Brain microvascular endothelial cell (primary cell): Measurements from ENCODE around the gene TSPEAR.

Experiments used
- DNase-seq: peaks from one replicate; pipeline ENCODE4 v3.0.0-alpha.2; 2020
- H3K27ac ChIP-seq: fragments of 250-450 bp; sonication (Bioruptor Pico); 2 replicates; pipeline ENCODE4 v1.5.1; 2020; ENCODE audit warnings: mild to moderate bottlenecking, moderate library complexity
- H3K27me3 ChIP-seq: fragments of 250-450 bp; sonication (Bioruptor Pico); replicated peaks from 2 replicates; pipeline ENCODE4 v1.5.1; 2020; ENCODE audit warnings: mild to moderate bottlenecking
- H3K36me3 ChIP-seq: fragments of 250-450 bp; sonication (Bioruptor Pico); replicated peaks from 2 replicates; pipeline ENCODE4 v1.5.1; 2020; ENCODE audit warnings: mild to moderate bottlenecking
- H3K4me3 ChIP-seq: 2 replicates; pipeline ENCODE4 v1.5.1; 2011; ENCODE audit warnings: low read depth, mild to moderate bottlenecking, control low read depth, low read length, moderate library complexity
- CTCF ChIP-seq: IDR thresholded peaks from 2 replicates; pipeline ENCODE4 v1.5.1; 2011; ENCODE audit warnings: low read depth, mild to moderate bottlenecking, moderate library complexity, low read length, control low read depth, inconsistent platforms; ENCODE audit errors: missing control alignments
- in situ Hi-C: cut with HindIII; loops from 2 replicates; pipeline ENCODE4 v1.10.0; 2017; ENCODE audit warnings: low sequenced_read_pairs, low pct_ligation_motif_present

Gene TSPEAR

GRCh38 chr21:44496564-44497550 lies 214.5 kb downstream of the TSPEAR start:
- H3K36me3 ChIP-seq = no peaks in the 10 kb centered on the region
- in situ Hi-C loops = no loop called here
- no peaks in the 10 kb centered on the region for H3K27me3 ChIP-seq
- TF ChIP-seq CTCF = no peak
- no peak overlapping the region for H3K4me3 ChIP-seq
- DNase-seq = no peak
- H3K27ac ChIP-seq = no peak overlapping the region

DNA sequence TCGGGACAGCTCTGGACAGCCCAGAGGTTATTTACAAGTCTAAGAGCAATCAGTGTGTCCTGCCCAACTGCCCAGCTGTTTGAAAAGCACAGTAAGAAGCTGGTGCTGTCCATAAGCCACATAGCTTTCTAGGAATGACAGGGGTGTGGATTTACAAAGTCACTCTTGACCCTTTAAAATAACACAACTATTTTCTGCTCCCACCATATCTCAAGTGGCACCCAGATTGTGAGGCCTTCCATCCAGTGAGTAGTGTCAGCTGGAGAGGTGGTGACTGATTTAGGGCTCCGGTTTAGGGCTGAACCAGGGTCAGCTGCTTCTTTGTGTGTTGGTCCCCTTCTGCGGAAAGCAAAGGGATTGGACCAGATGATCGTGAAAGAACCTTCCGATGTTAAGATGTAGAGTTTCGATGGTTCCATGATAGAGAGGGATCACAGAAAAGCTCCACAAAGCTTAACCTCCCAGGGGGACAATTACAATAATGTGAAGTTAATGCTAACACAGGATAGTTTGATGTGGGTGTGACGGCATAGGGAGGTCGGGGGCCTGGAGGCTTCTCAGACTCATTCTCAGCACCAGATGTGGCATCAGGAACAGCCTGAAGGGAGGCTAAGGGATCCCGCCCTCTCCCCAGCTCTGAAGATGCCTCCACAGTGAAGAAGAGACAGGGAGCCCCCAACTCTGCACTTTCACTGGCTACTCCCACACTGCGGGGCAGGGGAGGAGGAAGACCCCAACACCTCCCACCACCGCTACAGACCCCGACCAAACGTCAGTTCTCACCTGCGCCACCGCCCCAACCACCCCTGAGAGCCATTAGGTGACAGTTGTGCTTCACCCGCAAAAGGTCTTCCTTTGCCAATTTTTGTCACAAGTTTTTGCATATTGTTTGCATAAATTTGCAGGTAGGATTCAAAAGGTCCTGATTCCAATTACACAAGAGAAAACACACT lies 215.5 kb downstream of the TSPEAR start:
- TF ChIP-seq CTCF = no peak

DNA sequence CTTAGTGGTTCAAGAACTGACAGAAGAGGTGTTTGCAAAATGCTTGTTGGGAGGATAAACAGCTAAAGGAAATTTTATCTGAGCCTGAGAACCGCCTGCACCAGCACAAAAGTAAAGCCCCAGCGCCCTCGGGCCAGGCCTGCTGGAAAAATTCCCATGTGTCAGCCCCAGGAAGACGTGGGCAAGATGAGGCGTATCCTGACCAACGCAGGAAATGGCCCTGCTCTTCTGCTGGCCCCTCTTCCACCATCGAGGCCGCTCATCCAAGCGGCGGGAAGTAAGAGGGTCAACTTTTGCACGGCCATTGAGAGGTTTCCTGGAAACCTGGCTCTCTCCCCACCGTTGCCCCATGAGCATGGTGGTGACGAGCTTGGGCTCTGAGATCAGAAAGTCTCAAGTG lies 216.4 kb downstream of the TSPEAR start:
- no peak overlapping the region for H3K27ac ChIP-seq
- H3K4me3 ChIP-seq = no peak overlapping the region
- TF ChIP-seq CTCF = no peak
- DNase-seq = no peak
- no peaks in the 10 kb centered on the region for H3K27me3 ChIP-seq
- in situ Hi-C loops = no loop called here
- H3K36me3 ChIP-seq = no peaks in the 10 kb centered on the region

More for the DNA sequence above, 215.5 kb downstream of the TSPEAR start:
- no peak overlapping the region for H3K27ac ChIP-seq
- no peaks in the 10 kb centered on the region for H3K36me3 ChIP-seq
- in situ Hi-C loops = no loop called here
- no peak overlapping the region for H3K4me3 ChIP-seq
- H3K27me3 ChIP-seq = no peaks in the 10 kb centered on the region
- DNase-seq = no peak

DNA sequence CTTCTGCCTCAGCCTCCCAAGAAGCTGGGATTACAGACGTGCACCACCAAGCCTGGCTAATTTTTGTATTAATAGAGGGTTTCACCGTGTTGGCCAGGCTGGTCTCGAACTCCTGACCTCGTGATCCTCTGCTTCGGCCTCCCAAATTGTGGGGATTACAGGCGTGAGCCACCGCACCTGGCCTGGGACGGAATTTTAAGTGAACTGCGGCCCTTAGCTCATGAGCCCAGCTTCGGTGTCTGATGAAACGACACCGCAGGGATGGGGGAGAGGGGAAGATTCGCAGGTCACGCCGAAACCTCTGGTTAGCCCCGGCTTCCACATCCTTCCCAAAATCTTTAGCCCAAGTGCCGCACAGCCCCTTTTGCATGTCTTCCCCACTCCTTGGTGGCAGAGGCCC lies 217.0 kb downstream of the TSPEAR start:
- TF ChIP-seq CTCF = no peak
- no peaks in the 10 kb centered on the region for H3K36me3 ChIP-seq
- DNase-seq = no peak
- H3K27ac ChIP-seq = no peak overlapping the region
- H3K4me3 ChIP-seq = no peak overlapping the region
- in situ Hi-C loops = no loop called here
- no peaks in the 10 kb centered on the region for H3K27me3 ChIP-seq

DNA sequence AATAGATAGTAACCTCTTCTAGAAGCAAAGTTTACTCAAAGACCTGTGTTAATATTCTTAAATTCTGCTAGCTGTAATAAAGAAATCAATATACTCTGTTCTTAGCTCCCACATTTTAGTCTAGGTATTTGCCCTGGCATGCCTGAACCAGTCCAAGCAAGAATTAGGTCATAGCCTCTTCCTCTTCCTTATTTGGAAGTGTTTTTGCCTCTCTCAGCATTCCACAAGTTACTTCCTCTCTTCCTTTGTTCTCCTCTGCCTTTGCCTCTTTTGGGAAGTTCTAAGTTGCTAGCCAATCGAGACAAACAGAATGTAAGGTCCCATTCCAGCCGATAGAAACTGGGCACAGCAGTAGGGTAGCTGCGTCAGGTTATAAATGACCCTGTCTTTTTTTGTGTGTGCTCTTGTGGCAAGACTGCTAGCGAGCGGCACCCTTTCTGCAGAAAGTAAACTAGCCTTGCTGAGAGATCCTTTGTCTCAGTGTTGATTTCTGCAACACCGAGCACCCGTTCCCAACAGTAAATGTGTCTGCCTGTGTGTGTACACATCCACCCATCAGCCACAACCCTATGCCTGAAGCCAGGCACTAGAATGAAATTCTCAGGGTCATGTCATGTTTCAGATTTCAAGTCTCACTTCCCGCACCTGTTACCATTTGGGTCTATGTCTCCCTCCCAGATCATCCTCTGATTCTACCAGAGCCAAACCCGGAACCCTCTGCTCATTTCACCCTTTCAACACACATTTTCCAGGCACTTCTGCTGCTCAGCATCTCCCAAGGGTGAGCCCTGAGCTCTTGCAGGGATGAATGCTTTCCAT lies 218.6 kb downstream of the TSPEAR start:
- Histone ChIP-seq H3K4me3 (no peak overlapping the region), H3K27ac (no peak overlapping the region), H3K27me3 (no peaks in the 10 kb centered on the region), H3K36me3 (no peaks in the 10 kb centered on the region)
- no peak for DNase-seq
- no peak for TF ChIP-seq CTCF
- in situ Hi-C loops = no loop called here
